ENCODE measurements around the gene HOXC6. TPM values are rescaled to one million over a fixed set of nuclear protein-coding genes. Genes with fewer than 3 reads are reported as not detected.

HOXC6 gene
- total and polyA plus RNA-seq, 10 of the 15 experiments (the other 5 are each of a cell fraction or from before 2014, with no cell fraction given) = 0.02 to 0.55 (median 0.45) TPM; not detected in 4

DNA sequence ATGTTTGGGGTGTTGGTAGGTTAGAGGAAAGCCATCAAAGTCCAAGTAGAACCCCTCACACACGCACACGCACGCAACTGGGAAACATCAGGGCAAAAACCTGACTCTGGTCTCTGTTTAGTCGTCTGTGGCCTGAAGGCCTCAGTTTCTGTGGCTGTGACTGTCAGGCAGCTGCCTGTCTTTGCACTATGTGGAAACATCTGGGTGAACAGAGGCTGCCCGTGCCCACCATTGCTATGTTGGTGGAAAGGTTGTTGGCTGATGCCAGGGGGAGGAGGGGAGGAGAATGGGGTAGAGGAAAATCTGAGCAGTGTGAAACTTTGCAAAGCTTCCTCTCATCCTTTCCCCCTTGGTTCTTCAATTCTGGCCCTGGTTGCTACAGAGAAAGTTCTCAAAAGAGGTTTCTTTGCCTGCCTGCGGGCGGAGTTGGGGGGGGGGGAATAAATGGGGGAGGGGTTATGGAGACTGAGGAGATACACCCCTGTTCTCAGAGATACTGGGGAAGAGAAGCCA lies 35.8 kb upstream of the HOXC6 start:
- no peak for DNase-seq (ENCODE audit: low read depth, low spot score)
- Histone ChIP-seq H2AFZ (ENCODE audit: control insufficient read depth, low read depth, low read length) (no peak overlapping the region), H3K36me3 (ENCODE audit: control insufficient read depth in 2 of 2, insufficient read depth in 2 of 2, low read length in 1 of 2) (no peaks in the 10 kb centered on the region), H3K9ac (ENCODE audit: control insufficient read depth, insufficient read depth, low read length) (no peak overlapping the region), H3K27me3 (replicated peaks in 1 of 2; ENCODE audit: control insufficient read depth in 2 of 2, insufficient read depth in 2 of 2, low read length in 1 of 2) (peaks cover 29 to 55% of the 10 kb centered on the region in 2 experiments), H3K79me2 (ENCODE audit: control insufficient read depth, insufficient read depth, low read length) (no peaks in the 10 kb centered on the region), H3K4me1 (ENCODE audit: control insufficient read depth, insufficient read depth, low read length) (peaks cover 14% of the 10 kb centered on the region), H3K27ac (ENCODE audit: control insufficient read depth, insufficient read depth) (no peak overlapping the region), H3K4me3 (no peak overlapping the region), H3K9me3 (replicated peaks; ENCODE audit: control insufficient read depth, insufficient read depth, low read length) (no peaks in the 10 kb centered on the region), H3K4me2 (ENCODE audit: control insufficient read depth, insufficient read depth) (no peak overlapping the region), H4K20me1 (ENCODE audit: control insufficient read depth, insufficient read depth) (peaks cover 3% of the 10 kb centered on the region; the same call in 1 of the 2 replicates)
- TF ChIP-seq NFYB (IDR thresholded peaks at IDR 0.05; ENCODE audit: insufficient read depth, low read depth, low read length) (no peak), ZBTB4 (CRISPR knock-in tag; IDR thresholded peaks at IDR 0.05) (no peak), SREBF1 (IDR thresholded peaks at IDR 0.05; ENCODE audit: low read length) (no peak), ZSCAN29 (IDR thresholded peaks at IDR 0.05) (no peak), SKIL (IDR thresholded peaks at IDR 0.05; ENCODE audit: low read depth, poor library complexity, severe bottlenecking) (no peak), ZNF687 (IDR thresholded peaks at IDR 0.05) (no peak), REST (IDR thresholded peaks at IDR 0.05; ENCODE audit: low read depth, low read length) (no peak)
- BruUV-seq (replicated peaks) = no TSS peak
- 20% methylated on average over 7 of the region's 7 CpGs for WGBS (ENCODE audit: insufficient coverage, insufficient replicate concordance, low lambda C conversion rate, missing lambda C conversion rate)
- FAIRE-seq = no peak
- SMC1A ChIA-PET (ENCODE audit: uncharacterized antibody, unreplicated experiment) = interaction anchor here (0.6 to 1.4 kb wide), 5 partner anchors 11 to 293 kb away, joined by 3 to 5 read pairs (median 3); no protein-coding TSS in a partner anchor
- in situ Hi-C loops (cut with MboI) = no loop called here
- intact Hi-C loops (cut with micrococcal nuclease; ENCODE audit: unreplicated experiment) = no loop called here
- no peak for ATAC-seq
- RAD21 ChIA-PET (ENCODE audit: unreplicated experiment) = interaction anchor here (0.6 to 2.1 kb wide), 3 partner anchors 17 to 214 kb away, joined by 3 to 7 read pairs (median 3); partner anchors contain the start of gene HOXC8
- POLR2A ChIA-PET = interaction anchor here (0.6 to 0.7 kb wide), 2 partner anchors 88 to 400 kb away, joined by 3 to 9 read pairs; no protein-coding TSS in a partner anchor
- CTCF ChIA-PET = interaction anchor here (0.9 to 2.8 kb wide), 9 partner anchors 11 to 387 kb away, joined by 3 to 10 read pairs (median 3); no protein-coding TSS in a partner anchor

Measured in GM12878 (cell line).